Measurements from ENCODE around the gene PCDHGA5.

The PCDHGA5 gene

DNA sequence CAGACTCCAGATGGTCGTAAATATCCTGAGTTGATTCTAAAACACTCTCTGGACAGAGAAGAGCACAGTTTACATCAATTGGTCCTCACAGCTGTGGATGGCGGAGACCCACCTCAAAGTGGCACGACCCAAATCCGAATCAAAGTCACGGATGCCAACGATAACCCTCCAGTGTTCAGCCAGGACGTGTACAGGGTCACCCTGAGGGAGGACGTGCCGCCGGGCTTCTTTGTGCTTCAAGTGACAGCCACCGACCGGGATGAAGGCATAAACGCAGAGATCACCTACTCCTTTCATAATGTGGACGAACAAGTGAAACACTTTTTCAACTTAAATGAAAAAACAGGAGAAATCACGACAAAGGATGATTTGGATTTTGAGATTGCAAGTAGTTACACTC is 3.3 kb upstream of the PCDHGA5 start:
- H2AFZ ChIP-seq (ENCODE audit: insufficient read depth, low read length, poor library complexity), result no peak overlapping the region
- no peak overlapping the region for H2AK5ac ChIP-seq (ENCODE audit: low read length)
- no peak overlapping the region for H3K4me2 ChIP-seq (ENCODE audit: low read length)
- H3K36me3 ChIP-seq (ENCODE audit: control insufficient read depth in 1 of 2, insufficient read depth in 2 of 2, low read length in 2 of 2), result no peaks in the 10 kb centered on the region
- H3K9ac ChIP-seq (ENCODE audit: low read length), result no peak overlapping the region
- H3K4me1 ChIP-seq (ENCODE audit: control insufficient read depth in 1 of 2, insufficient read depth in 2 of 2, low read length in 2 of 2), result no peaks in the 10 kb centered on the region
- H2BK120ac ChIP-seq (ENCODE audit: insufficient read depth, low read length, poor library complexity), result no peak overlapping the region
- H3K4me3 ChIP-seq (ENCODE audit: low read depth, low read length), result no peak overlapping the region
- no peak for DNase-seq
- H2BK12ac ChIP-seq (ENCODE audit: low read length), result no peak overlapping the region
- H3K9me3 ChIP-seq (ENCODE audit: insufficient read depth, low read depth, low read length), result peaks cover 39% of the 10 kb centered on the region
- no peak overlapping the region for H2BK5ac ChIP-seq (ENCODE audit: low read depth, low read length, poor library complexity)
- no peak overlapping the region for H3K14ac ChIP-seq (ENCODE audit: low read length)
- H4K8ac ChIP-seq (ENCODE audit: low read depth, low read length), result no peak overlapping the region
- no CpG with 5 or more reads among the region's 15 CpGs for WGBS (ENCODE audit: extremely low coverage, insufficient coverage, insufficient read length)
- no peak overlapping the region for H3K23ac ChIP-seq (ENCODE audit: low read length)
- H4K12ac ChIP-seq (ENCODE audit: low read depth, low read length), result no peak overlapping the region
- no peaks in the 10 kb centered on the region for H3K79me2 ChIP-seq (ENCODE audit: control insufficient read depth, insufficient read depth, low read length, poor library complexity)
- H3K27ac ChIP-seq (ENCODE audit: low read depth, low read length), result no peak overlapping the region
- H3K4ac ChIP-seq (ENCODE audit: low read depth, low read length), result no peak overlapping the region
- no peak overlapping the region for H4K91ac ChIP-seq (ENCODE audit: low read depth, low read length)
- no peak overlapping the region for H3K18ac ChIP-seq (ENCODE audit: low read length)
- no peaks in the 10 kb centered on the region for H3K79me1 ChIP-seq (ENCODE audit: low read length)
- no peaks in the 10 kb centered on the region for H3K27me3 ChIP-seq (ENCODE audit: insufficient read depth, low read length)

DNA sequence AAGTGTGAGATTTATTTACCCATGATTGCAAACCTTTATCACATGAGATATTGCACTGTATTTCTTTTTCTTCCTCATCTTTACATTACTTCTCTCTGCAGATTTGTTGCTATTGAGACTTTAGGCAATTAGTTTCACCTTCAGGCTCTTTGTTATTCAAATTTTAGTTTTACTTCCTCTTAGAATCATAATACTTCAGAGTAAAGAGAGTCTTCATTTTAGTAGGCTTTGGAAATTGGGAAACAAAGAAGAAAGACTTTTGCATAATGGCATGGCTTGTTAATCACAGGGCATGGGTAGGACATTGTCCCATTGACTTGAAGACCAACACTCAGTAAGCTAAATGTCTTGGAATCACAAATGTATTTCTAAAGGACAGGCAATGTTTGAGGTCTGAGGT is 1.2 kb upstream of the PCDHGA5 start:
- no peak overlapping the region for H3K9ac ChIP-seq (ENCODE audit: low read length)
- H3K14ac ChIP-seq (ENCODE audit: low read length), result no peak overlapping the region
- no peak overlapping the region for H3K27ac ChIP-seq (ENCODE audit: low read depth, low read length)
- H3K4me3 ChIP-seq (ENCODE audit: low read depth, low read length), result no peak overlapping the region
- no peak overlapping the region for H2BK120ac ChIP-seq (ENCODE audit: insufficient read depth, low read length, poor library complexity)
- H3K79me1 ChIP-seq (ENCODE audit: low read length), result no peaks in the 10 kb centered on the region
- H4K12ac ChIP-seq (ENCODE audit: low read depth, low read length), result no peak overlapping the region
- H4K91ac ChIP-seq (ENCODE audit: low read depth, low read length), result no peak overlapping the region
- H3K9me3 ChIP-seq (ENCODE audit: insufficient read depth, low read depth, low read length), result peaks cover 36% of the 10 kb centered on the region
- no peak for DNase-seq
- no peak overlapping the region for H3K4ac ChIP-seq (ENCODE audit: low read depth, low read length)
- H2BK12ac ChIP-seq (ENCODE audit: low read length), result no peak overlapping the region
- H4K8ac ChIP-seq (ENCODE audit: low read depth, low read length), result no peak overlapping the region
- H3K18ac ChIP-seq (ENCODE audit: low read length), result no peak overlapping the region
- H3K27me3 ChIP-seq (ENCODE audit: insufficient read depth, low read length), result no peaks in the 10 kb centered on the region
- no peak overlapping the region for H2AK5ac ChIP-seq (ENCODE audit: low read length)
- no peaks in the 10 kb centered on the region for H3K36me3 ChIP-seq (ENCODE audit: control insufficient read depth in 1 of 2, insufficient read depth in 2 of 2, low read length in 2 of 2)
- no peak overlapping the region for H2AFZ ChIP-seq (ENCODE audit: insufficient read depth, low read length, poor library complexity)
- no peak overlapping the region for H3K4me2 ChIP-seq (ENCODE audit: low read length)
- no peak overlapping the region for H3K23ac ChIP-seq (ENCODE audit: low read length)
- H2BK5ac ChIP-seq (ENCODE audit: low read depth, low read length, poor library complexity), result no peak overlapping the region
- H3K79me2 ChIP-seq (ENCODE audit: control insufficient read depth, insufficient read depth, low read length, poor library complexity), result no peaks in the 10 kb centered on the region
- H3K4me1 ChIP-seq (ENCODE audit: control insufficient read depth in 1 of 2, insufficient read depth in 2 of 2, low read length in 2 of 2), result no peaks in the 10 kb centered on the region

DNA sequence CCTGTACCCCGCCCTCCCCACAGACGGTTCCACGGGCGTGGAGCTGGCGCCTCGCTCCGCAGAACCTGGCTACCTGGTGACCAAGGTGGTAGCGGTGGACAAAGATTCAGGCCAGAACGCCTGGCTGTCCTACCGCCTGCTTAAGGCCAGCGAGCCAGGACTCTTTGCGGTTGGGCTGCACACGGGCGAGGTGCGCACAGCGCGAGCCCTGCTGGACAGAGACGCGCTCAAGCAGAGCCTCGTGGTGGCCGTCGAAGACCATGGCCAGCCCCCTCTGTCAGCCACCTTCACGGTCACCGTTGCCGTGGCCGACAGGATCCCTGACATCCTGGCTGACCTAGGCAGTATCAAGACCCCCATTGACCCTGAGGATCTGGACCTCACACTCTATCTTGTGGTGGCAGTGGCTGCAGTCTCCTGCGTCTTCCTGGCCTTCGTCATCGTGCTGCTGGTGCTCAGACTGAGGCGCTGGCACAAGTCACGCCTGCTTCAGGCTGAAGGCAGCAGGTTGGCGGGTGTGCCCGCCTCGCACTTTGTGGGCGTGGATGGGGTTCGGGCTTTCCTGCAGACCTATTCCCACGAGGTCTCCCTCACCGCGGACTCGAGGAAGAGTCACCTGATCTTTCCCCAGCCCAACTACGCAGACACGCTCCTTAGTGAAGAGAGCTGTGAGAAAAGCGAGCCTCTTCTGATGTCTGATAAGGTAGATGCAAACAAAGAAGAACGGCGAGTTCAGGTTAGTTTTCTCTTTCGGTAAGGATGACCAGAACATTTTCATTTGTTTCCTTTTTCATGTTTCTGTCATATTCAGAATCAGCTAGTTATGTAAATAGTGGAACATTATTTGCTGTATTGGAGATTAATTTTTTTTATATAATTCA is 2.3 kb downstream of the PCDHGA5 start:
- Histone ChIP-seq H3K27me3 (ENCODE audit: insufficient read depth, low read length) (no peaks in the 10 kb centered on the region), H3K4me3 (ENCODE audit: low read depth, low read length) (no peak overlapping the region), H3K14ac (ENCODE audit: low read length) (no peak overlapping the region), H2AK5ac (ENCODE audit: low read length) (no peak overlapping the region), H2AFZ (ENCODE audit: insufficient read depth, low read length, poor library complexity) (no peak overlapping the region), H3K79me1 (ENCODE audit: low read length) (no peaks in the 10 kb centered on the region), H3K4me2 (ENCODE audit: low read length) (no peak overlapping the region), H3K4ac (ENCODE audit: low read depth, low read length) (no peak overlapping the region), H3K79me2 (ENCODE audit: control insufficient read depth, insufficient read depth, low read length, poor library complexity) (no peaks in the 10 kb centered on the region), H3K27ac (ENCODE audit: low read depth, low read length) (no peak overlapping the region), H4K8ac (ENCODE audit: low read depth, low read length) (no peak overlapping the region), H3K23ac (ENCODE audit: low read length) (no peak overlapping the region), H4K12ac (ENCODE audit: low read depth, low read length) (no peak overlapping the region), H3K9ac (ENCODE audit: low read length) (no peak overlapping the region), H3K4me1 (ENCODE audit: control insufficient read depth in 1 of 2, insufficient read depth in 2 of 2, low read length in 2 of 2) (no peaks in the 10 kb centered on the region), H2BK5ac (ENCODE audit: low read depth, low read length, poor library complexity) (no peak overlapping the region), H2BK120ac (ENCODE audit: insufficient read depth, low read length, poor library complexity) (no peak overlapping the region), H3K36me3 (ENCODE audit: control insufficient read depth in 1 of 2, insufficient read depth in 2 of 2, low read length in 2 of 2) (peaks cover 2 to 3% of the 10 kb centered on the region in 2 experiments), H3K18ac (ENCODE audit: low read length) (no peak overlapping the region), H4K91ac (ENCODE audit: low read depth, low read length) (no peak overlapping the region), H3K9me3 (ENCODE audit: insufficient read depth, low read depth, low read length) (peaks cover 34% of the 10 kb centered on the region), H2BK12ac (ENCODE audit: low read length) (no peak overlapping the region)
- WGBS (ENCODE audit: extremely low coverage, insufficient coverage, insufficient read length), result no CpG with 5 or more reads among the region's 46 CpGs
- DNase-seq, result no peak

DNA sequence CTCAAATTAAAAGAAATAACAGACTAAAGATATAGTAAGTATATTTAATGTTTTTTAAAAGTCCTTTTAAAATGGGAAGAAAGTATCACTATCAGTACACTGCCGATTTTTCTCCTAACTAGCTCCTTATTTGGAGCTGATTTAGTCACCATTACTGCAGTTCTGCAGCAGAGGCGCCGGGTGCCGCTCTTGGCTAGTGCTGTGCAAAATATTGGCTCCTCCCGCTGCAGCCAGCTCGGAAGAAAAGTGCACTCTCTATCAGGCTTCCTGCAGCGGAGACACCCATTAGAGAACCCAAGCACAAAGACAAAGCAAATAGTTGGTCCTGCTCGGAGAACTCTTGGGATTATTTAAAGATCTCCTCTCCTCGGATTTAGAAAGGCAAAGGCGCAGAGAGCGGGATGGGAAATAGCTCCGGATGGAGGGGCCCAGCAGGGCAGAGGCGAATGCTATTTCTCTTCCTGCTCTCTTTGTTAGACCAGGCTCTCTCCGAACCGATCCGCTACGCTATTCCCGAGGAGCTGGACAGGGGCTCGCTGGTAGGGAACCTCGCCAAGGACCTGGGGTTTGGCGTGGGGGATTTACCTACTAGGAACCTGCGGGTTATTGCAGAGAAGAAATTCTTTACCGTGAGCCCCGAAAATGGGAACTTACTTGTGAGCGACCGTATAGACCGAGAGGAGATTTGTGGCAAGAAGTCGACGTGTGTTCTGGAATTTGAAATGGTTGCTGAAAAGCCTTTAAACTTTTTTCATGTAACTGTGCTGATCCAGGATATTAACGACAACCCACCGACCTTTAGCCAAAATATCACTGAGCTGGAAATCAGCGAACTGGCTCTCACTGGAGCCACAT is 6.3 kb downstream of the PCDHGA5 start, which contains the start of gene PCDHGB3:
PCDHGB3 (plus strand) TSS at position 249 of the 855 bp plus-strand sequence; CDS start at position 402, 153 bp downstream.
- Histone ChIP-seq H3K4me1 (ENCODE audit: control insufficient read depth in 1 of 2, insufficient read depth in 2 of 2, low read length in 2 of 2) (no peaks in the 10 kb centered on the region), H2BK120ac (ENCODE audit: insufficient read depth, low read length, poor library complexity) (no peak within 1 kb of the TSS), H2AFZ (ENCODE audit: insufficient read depth, low read length, poor library complexity) (no peak within 1 kb of the TSS), H3K18ac (ENCODE audit: low read length) (no peak within 1 kb of the TSS), H2AK5ac (ENCODE audit: low read length) (no peak within 1 kb of the TSS), H3K4ac (ENCODE audit: low read depth, low read length) (no peak within 1 kb of the TSS), H3K4me3 (ENCODE audit: low read depth, low read length) (no peak within 1 kb of the TSS), H3K9ac (ENCODE audit: low read length) (no peak within 1 kb of the TSS), H4K91ac (ENCODE audit: low read depth, low read length) (no peak within 1 kb of the TSS), H3K79me1 (ENCODE audit: low read length) (no peaks in the 10 kb centered on the region), H3K23ac (ENCODE audit: low read length) (no peak within 1 kb of the TSS), H2BK12ac (ENCODE audit: low read length) (no peak within 1 kb of the TSS), H2BK5ac (ENCODE audit: low read depth, low read length, poor library complexity) (no peak within 1 kb of the TSS), H3K79me2 (ENCODE audit: control insufficient read depth, insufficient read depth, low read length, poor library complexity) (no peaks in the 10 kb centered on the region), H3K36me3 (ENCODE audit: control insufficient read depth in 1 of 2, insufficient read depth in 2 of 2, low read length in 2 of 2) (peaks cover 2 to 3% of the 10 kb centered on the region in 2 experiments), H3K4me2 (ENCODE audit: low read length) (no peak within 1 kb of the TSS), H3K27me3 (ENCODE audit: insufficient read depth, low read length) (no peaks in the 10 kb centered on the region), H4K8ac (ENCODE audit: low read depth, low read length) (no peak within 1 kb of the TSS), H4K12ac (ENCODE audit: low read depth, low read length) (no peak within 1 kb of the TSS), H3K27ac (ENCODE audit: low read depth, low read length) (no peak within 1 kb of the TSS), H3K14ac (ENCODE audit: low read length) (no peak within 1 kb of the TSS), H3K9me3 (ENCODE audit: insufficient read depth, low read depth, low read length) (peaks cover 38% of the 10 kb centered on the region)
- DNase-seq, result no peak
- WGBS (ENCODE audit: extremely low coverage, insufficient coverage, insufficient read length), result no CpG with 5 or more reads among the region's 32 CpGs

Measured in trophoblast cell (in vitro differentiated cells and primary cell).